Hematopoietic multipotent progenitor cell treated with erythropoietin and hydrocortisone succinate and interleukin-3 and kit ligand, for 17 days (in vitro differentiated cells): ENCODE results near the gene PITPNC1.
"Not testable (repeated sequence)": the region's sequence is repeated elsewhere in the genome, so short reads cannot be mapped to it uniquely, and the experiment has no call there.

ENCODE experiments used
- DNase-seq: peaks from one replicate; pipeline ENCODE4 v3.0.0-alpha.2; 2015; ENCODE audit warnings: low spot score

PITPNC1 gene

DNA sequence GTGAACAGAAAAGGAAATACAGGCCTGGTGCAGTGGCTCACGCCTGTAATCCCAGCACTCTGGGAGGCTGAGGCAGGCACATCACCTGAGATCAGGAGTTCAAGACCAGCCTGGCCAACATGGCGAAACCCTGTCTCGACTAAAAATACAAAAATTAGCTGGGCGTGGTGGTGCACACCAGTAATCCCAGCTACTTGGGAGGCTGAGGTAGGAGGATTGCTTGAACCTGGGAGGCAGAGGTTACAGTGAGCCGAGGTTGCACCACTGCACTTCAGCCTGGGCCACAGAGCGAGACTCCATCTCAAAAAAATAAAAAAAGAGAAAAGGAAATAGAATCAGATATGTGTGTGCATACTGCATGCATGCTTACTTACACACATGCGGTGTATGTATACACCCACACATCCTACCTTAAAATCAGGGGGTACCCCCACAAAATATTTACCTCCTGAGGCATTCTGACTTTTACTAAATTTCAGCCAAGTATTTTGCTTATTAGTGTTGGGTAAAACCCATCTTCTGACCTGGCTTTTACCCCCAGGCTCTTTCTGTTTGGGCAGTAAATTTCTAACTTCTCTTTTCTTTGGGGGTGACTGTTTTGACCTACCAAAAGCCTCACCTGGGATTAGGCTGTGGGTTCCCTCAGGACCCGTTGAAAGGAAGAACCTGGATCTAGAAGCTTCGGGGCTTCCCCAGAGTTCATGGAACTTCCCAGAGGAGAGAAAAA lies 201.8 kb downstream of the PITPNC1 start:
- DNase-seq, result not testable (repeated sequence)

DNA sequence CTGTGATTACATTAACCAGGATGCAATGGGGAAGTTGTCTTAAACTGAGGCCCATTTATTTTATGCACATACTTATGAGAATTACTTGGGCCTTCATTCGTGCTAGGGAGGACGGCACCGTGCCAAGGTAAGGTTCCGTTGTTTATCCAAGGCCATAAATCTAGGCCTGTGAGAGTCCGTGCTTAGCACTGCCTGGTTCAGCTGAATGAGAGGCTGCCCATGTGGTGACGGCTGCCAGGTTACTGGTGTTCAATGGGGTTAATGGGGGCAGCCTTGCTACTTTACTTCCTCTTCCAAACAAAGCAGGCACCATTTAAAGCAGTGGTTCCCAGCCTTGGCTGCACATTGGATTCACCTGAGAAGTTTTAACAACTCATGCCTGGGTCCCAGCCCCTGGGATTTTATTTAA lies 205.6 kb downstream of the PITPNC1 start:
- no peak for DNase-seq

DNA sequence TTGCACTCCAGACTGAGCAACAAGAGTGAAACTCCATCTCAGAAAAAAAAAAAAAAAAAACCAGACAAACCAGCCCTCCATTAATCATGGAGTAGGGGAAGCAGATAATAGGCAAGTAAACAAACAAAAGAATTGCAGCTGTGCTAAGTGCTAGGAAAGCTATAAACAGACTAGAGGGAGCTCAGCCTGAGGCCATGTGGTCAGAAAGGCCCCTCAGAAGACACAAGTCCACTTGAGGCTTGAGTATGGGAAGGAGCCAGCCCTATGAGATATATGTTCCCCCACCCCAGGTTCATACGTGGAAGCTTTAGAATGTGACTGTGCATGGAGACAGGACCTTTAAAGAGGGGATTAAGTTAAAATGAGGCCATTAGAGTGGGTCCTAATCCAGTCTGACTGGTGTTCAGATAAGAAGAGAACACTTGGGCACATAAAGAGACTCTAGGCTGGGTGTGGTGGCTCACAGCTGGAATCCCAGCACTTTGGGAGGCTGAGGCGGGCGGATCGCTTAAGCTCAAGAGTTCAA lies 208.1 kb downstream of the PITPNC1 start:
- no peak for DNase-seq

DNA sequence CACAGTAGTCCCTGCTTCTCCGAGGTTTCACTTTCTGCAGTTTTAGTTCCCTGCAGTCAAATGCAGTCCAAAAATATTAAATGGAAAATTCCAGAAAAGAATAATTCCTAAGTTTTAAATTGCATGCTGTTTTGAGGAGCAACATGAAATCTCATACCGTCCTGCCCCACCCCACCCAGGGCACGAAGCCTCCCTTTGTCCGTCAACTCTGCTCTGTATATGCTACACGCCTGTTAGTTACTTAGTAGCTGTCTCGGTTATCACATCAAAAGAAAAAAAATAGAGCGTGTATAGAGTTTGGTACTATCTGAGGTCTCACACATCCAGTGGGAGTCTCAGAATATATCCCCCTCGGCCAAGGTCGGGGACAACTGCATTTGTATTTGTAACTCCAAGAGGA lies 211.2 kb downstream of the PITPNC1 start:
- no peak for DNase-seq

DNA sequence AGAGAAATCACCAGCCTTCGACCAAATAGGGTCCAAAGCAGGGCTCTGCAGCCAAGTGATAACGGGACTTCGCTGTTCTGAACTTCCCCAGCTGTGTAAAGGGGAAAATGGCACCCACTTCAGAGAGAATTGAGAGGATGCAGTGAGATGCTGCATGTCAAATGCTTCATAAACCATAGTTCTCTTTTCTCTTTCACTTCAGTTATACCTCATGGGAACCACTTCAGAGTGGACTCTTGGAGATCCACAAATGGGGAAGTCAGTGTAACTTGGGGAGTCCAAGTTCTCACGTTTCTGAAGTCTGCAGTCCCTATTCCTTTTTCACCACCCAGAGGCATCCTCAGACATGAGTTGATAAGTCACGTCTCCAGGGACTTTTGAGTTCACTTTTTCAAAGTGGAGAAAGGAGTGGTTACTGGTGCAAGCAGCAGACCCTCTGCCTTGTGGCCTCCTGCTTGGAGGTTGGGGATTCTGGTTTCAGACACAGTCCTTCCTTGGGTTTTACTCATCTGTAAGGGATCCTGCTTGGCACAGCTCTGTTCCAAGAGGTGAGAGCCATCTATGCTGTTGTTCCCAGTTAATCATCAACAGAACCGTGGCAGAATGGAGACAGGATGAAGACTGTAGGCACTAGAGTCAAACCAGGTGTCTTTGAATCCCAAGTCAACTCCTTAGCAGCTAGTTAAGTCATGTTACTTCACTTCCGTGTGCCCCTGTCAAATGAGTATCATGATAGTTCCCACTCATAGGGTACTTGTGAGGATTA lies 217.2 kb downstream of the PITPNC1 start:
- no peak for DNase-seq

DNA sequence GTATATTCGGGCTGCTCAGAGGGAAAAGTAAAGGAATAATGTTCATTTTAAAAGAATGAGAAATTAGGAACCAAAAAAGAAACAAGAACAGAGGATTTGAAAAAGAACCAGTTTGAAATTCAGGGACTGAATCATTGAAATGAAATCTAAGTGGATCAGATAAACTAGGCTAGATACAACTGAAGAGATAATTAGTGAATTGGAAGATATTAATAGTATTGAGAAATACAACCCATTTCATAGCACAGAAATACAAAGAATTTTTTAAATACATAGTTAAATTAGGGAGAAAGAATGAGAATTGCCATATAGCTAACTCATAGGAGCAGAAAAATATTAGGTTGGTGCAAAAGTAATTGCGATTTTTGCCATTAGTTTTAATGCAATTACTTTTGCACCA lies 223.3 kb downstream of the PITPNC1 start:
- no peak for DNase-seq

DNA sequence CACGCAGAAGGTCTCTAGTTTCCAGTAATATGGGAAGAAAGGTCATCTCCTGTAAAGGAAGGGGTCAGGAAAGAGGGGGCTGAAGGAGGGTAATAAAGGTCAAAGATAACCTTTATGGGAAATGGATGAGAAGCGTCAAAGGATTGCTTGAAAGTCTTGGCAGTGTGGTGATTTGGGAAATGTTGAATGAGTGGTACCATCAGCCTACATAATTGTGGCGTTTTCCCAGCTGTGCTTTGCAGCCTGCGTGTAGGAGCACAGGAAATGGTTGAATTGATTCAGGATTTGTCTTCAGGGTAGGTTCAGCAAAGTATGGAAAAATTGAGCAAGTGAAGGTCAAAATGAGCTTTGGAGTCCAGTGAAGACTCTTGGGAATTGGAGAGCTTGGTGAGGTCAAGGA lies 224.8 kb downstream of the PITPNC1 start:
- no peak for DNase-seq

DNA sequence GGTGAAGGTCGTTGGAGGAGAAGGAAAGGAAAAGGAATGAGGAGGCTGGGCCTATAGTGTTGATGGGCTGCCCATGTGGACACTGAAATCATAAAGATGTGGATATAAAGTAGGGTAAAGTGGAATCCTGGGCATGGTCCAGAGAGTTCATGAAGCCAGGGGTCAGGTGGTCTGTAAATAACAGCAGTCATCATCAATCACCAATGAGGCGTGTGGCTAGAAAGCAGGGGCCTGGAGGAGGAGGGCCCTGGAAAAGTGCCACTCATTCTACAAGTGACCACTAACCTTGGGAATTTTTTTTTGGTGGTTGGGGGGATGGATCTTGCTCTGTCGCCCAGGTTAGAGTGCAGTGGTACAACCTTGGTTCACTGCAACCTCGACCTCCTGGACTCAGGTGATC lies 225.4 kb downstream of the PITPNC1 start:
- no peak for DNase-seq

DNA sequence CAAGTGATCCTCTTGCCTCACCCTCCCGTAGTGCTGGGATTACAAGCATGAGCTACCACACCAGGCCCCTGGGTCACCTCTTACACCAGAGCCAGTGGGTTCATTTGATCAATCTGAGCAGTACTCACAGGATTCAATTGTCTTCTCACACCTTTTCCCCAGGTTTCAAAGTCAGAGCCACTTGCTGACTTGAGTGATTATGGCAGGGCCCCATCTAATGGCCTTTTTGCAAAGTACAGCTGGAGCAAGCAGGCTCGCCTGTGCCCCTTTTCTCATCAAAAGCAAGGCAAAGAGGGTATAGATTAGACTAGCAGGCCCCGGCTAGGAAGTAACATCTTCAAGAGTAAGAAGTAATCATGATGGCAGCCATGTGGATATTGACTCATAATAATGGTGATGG lies 225.9 kb downstream of the PITPNC1 start:
- DNase-seq, result no peak

DNA sequence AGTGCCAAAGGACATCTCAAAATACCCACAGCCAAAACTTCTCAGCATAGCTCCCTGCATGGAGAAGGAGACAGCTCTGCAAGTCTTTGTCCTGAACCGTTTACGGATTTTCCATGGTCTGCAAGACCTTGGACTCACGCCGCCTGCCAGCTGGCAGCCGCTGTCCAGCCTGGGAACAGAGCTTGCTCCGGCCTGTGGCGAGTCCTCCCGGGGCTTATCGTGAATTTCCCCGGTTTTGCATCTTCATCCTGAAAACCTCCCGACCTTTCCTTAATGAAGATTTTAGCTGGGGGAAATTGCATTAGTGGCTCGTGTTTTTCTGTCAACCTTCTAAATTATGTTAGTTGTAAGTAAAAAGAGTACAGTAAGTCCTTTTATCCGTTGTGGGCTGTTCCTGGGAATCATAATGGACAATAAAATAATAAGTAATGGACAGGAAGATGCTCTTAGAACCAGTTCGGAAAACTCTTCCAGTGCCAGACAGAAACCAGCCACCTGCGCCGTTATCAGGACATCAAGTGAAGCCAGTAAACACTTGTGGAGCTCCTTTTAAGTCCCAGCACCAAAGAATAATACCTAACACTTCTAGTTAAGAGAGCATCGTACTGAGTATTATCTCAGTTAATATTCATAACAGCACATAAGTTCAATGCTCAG lies 228.3 kb downstream of the PITPNC1 start:
- no peak for DNase-seq

DNA sequence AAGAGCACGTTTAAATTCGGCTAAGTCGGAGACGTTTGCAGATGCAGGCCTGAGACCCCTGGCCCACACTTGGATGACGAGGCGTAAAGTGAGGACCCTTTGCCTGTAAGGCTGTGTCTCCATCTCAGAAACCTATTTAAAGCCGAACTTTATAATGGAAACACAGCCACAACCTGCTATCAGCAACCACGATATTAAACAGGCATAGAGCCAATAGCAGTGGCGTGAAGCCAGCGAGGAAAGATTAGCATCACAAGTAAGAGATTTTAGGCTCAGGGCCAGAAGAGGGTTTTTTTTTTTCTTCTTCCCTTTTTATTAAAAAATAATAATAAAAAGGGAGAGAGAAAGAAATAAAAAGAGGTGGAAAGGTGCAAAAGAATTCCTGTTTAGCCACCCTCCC lies 229.4 kb downstream of the PITPNC1 start:
- no peak for DNase-seq

DNA sequence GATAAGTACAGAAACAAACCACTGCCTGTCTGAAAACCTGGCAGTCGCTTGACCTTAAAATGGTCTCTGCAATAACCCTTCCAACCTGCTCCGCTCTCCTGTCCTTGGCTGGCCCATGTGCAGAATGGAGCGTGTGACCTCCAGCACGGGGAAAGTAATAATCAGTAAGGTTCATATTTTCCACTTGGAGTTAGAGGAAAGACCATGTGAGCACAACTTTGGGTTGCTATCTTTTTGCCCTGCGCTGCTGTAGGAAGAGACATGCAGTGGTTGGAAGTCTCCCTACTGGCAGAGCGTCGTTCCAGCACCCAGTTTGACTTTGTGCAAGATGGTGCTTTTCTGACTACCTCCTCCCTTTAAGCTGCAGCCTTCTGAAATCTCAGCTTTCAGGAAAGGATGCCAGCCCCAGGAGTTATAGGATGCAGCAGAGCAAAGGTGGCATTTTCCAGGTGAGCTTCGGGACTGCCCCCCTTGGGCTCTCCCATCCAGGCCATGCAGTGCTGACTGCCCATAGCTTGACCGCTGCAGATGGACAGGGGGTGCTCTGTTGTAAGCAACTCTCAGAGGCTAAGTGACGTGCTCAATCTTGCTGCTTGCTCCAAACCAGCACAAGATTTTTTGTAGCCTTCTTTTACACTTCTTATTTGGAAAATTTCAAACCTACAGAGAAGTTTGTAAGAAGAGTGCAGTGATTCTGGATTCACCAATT lies 230.0 kb downstream of the PITPNC1 start:
- DNase-seq, result no peak

DNA sequence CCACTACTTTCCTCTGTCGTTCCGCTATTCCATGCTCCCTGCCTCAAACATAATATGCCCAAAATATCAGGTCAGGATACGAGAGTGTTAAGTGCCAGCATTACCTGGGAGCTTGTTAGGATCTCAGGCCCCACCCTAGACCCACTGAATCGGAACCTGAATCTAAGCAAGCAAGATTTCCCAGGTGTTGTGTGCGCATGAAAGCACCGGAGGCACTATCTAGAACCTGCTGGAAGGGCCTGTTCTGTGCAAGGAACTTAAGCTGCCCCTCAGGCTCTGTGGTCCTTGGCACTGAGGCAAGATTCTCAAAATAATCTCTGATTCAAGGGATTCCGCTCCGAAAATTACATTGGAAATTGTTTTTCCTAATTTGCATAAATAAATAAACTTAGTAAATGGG lies 233.0 kb downstream of the PITPNC1 start:
- no peak for DNase-seq

DNA sequence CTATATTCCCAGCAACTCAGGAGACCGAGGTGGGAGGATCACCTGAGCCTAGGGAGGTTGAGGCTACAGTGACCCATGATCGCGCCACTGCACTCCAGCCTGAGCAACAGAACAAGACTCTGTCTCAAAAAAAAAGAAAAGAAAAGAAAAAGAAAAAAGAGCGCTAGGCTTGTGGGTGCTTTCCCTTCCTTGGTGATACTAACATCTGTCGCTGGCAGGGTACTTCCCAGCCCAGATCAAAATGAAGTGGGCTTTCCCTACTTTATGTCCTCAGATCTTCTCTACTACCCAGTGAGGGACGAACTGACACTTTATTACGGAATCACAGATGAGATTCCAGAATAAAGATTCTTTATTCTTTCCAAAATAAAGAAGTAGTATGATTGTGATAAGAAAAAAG lies 236.9 kb downstream of the PITPNC1 start:
- DNase-seq, result no peak

DNA sequence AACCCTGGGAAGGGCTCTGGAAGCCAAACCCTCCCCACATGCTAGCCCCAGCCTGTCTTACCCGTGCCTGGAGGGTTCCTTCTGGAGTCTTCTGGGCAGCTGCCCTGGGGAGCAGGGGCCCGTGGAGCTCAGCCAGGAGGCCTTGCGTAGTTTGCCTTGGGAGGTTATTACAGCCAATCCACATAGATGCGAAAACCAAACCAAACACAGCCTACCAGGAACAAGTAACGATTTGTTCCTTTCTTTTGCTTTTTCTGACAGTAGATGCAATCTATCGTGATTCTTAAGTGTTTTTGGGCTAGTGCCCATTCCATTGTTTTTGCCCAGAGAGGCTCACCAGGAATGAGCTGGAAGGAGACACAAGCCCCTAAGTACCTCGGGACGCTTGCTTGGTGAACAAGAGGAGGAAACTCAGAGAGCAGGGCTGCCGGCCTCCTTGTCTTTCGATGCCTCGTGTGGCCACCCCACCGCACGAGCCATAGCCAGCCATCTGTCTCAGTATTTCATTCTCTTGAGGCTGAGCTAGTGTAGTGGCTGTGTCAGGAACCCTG lies 238.0 kb downstream of the PITPNC1 start:
- no peak for DNase-seq

DNA sequence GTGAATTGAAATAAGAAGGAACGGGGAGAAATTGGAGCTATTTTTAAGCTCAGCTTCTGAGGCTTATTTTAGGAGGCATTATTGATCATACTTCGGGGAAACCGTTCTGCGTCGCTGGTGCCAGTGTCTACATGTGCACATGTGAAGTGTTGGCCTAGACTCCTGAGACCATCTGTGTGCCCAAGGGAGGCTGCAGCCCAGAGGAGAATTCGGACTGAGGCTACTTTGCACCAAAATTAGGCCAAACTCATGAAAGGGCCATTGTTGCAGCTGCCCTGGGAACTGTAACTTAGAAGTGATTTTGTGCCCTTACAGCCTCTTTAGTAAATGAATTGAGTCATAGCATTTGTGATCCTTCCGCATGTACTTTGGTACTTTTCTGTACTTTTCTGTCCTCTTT lies 238.7 kb downstream of the PITPNC1 start:
- no peak for DNase-seq

DNA sequence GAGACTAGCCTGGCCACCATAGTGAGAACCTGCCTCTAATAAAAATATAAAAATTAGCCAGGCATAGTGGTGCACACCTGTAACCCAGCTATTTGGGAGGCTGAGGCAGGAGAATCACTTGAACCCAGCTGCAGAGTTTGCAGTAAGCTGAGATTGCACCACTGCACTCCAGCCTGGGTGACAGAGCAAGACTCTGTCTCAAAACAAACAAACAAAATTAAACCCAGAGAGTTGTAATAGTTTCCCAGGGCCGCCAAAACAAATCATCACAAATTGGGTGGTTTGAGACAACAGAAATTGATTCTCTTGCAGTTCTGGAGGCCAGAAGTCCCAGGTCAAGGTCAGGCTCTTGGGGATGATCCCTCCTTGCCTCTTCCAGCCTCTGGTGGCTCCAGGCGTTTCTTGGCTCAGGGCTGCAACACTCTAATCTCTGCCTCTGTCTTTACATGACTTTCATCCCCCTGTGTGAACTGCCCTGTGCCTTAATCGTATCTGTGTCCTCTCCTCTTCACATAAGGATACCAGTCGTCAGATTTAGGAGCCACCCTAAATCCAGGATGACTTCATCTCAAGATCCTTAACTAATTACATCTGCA lies 240.3 kb downstream of the PITPNC1 start:
- DNase-seq, result no peak

DNA sequence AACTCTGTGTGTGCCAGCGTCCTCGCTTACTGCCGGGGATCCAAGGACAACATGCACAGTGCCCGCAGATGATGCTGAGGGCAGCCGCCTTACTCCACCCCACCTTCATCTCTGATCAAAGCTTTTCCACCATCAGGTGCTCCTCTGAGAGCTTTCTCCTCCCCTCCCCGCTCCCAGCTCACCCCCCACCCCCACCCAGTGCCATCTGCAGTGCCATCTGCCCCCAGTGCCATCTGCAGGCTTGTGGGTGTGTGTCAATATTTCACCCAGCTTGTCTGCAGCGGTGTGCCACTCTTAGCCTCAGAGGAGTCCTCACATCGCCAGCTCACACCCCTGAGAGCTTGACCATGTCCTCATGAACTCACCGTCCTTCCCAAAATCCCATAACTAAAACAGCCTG lies 242.5 kb downstream of the PITPNC1 start:
- no peak for DNase-seq

DNA sequence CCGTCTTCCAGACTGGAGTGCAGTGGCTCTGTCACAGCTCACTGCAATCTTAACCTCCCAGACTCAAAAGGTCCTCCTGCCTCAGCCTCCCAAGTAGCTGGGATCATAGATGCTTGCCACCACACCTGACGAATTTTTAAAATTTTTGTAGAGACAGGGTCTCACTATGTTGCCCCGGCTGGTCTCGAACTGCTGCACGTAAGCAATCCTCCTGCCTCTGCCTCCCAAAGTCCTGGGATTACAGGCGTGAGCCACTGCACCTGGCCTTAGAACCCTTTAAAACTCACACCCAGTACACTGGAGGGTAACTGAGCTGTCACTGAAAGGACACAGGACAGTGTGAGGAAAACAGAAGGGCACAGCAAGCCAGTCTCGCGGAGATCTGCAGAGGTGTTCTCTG lies 243.0 kb downstream of the PITPNC1 start:
- DNase-seq, result no peak

DNA sequence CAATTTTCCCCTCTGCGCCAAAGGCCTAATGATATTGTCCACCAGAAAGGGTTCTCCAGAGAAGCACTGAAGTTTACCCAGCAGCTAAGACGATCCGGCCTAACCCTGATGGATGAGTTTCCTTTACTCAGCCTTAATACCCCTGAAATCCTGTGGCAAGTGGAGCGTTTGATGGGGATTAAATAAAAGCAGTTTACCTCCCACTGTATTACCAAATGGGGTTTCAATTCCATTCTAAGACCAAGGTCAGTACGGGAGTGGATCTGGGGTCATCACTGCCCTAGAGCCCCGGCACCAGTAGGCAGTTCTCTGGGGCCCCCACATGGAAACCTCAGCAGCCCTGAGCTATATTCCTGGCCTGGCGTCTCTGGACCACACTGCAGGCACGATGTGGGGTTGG lies 243.6 kb downstream of the PITPNC1 start:
- no peak for DNase-seq

DNA sequence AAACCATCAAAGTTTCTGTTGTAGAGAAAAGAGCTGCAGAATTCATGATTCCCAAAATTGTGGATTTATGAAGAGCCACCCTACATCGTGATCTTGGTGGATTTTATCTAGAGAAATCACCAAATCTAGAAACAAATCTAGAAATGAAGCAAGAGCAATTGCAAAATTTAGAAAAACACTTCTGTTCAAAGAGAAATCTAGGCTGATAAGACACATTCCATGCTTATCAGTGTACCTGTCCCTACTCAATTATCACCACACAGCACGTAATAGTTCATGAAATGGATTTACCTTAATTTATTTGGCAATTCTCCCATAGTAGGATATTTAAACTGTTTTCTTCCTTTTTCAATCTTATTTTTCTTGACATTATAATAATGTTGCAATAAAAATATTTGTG lies 246.7 kb downstream of the PITPNC1 start:
- DNase-seq, result no peak
